K562 (cell line): ENCODE results near the gene HES3. TPM values are rescaled to one million over a fixed set of nuclear protein-coding genes. Genes with fewer than 3 reads are reported as not detected.

Experiments used
- ATAC-seq: fragments of 200-7000 bp; cut with Tn5 transposase; 3 replicates; pipeline ENCODE4 v1.9.1; 2020; ENCODE audit warnings: moderate library complexity
- BruUV-seq: library from RNA; stranded (reverse); fragments of 400-500 nt; replicated peaks from 2 replicates; lab custom pipeline; 2021; lab: Mats Ljungman, UMichigan
- CTCF ChIA-PET: fragments of 300-600 bp; formaldehyde crosslinking; extraction: SDS; loops from one replicate; lab custom pipeline; 2021; ENCODE audit warnings: low intra/inter-chr PET ratio; lab: Yijun Ruan, JAX
- POLR2A ChIA-PET: fragments of 300-600, 350-650 bp; sonication (Branson Sonifier 250); formaldehyde crosslinking; extraction: SDS; loops from one replicate; lab custom pipeline; 2021; ENCODE audit warnings: antibody characterized with exemption, inconsistent platforms; lab: Yijun Ruan, JAX
- DNase-seq, 4 experiments: peaks; one replicate each; pipeline versions ENCODE4 v3.0.0 to v3.0.0-alpha.2; 2011 to 2018; ENCODE audit warnings: low spot score in 3 of 4, mixed read lengths in 3 of 4; ENCODE audit errors: extremely low read depth in 1 of 4
- FAIRE-seq: peaks from 2 replicates; lab custom pipeline; 2011; peaks lifted over from hg19 to GRCh38; lab: Jason Lieb, UNC
- H2AFZ ChIP-seq: 2 replicates; pipeline ENCODE4 v1.6.0; 2011; ENCODE audit warnings: low read depth, low read length, control low read depth, inconsistent platforms
- H3K27ac ChIP-seq: fragments of 200-600 bp; 3 replicates; pipeline ENCODE4 v1.8.0; 2011; ENCODE audit warnings: low read depth, mild to moderate bottlenecking, control low read depth, inconsistent platforms, low read length, moderate library complexity, mixed read lengths; ENCODE audit errors: extremely low read depth
- H3K27me3 ChIP-seq, 2 experiments: fragments of 300-600 bp in 1 of 2; 2 replicates in 1 of 2; 3 replicates in 1 of 2; pipeline versions ENCODE4 v1.6.0 to v1.8.0; 2011; ENCODE audit warnings: inconsistent platforms in 2 of 2, low read length in 2 of 2, mild to moderate bottlenecking in 1 of 2, mixed read lengths in 1 of 2, moderate library complexity in 1 of 2; ENCODE audit not compliant: control insufficient read depth in 2 of 2, insufficient read depth in 2 of 2
- H3K36me3 ChIP-seq: fragments of 300-600 bp; 3 replicates; pipeline ENCODE4 v1.8.0; 2011; ENCODE audit warnings: mild to moderate bottlenecking, low read length, inconsistent platforms; ENCODE audit not compliant: control insufficient read depth, insufficient read depth
- H3K4me1 ChIP-seq, 2 experiments: fragments of 200-600 bp in 1 of 2; replicated peaks in 1 of 2; 2 replicates in 1 of 2; 3 replicates in 1 of 2; pipeline versions ENCODE4 v1.5.1 to v1.8.0; 2011; ENCODE audit warnings: inconsistent platforms in 2 of 2, low read length in 2 of 2, mild to moderate bottlenecking in 1 of 2, mixed read lengths in 1 of 2, moderate library complexity in 1 of 2; ENCODE audit not compliant: control insufficient read depth in 2 of 2, insufficient read depth in 2 of 2
- H3K4me2 ChIP-seq: 2 replicates; pipeline ENCODE4 v1.6.1; 2011; ENCODE audit warnings: low read length, control low read depth, inconsistent platforms, mixed read lengths; ENCODE audit not compliant: insufficient read depth
- H3K4me3 ChIP-seq: fragments of 200-600 bp; sonication (generic), shearing (Covaris generic); 2 replicates; pipeline ENCODE4 v1.5.1; 2016; ENCODE audit warnings: control low read depth, inconsistent platforms
- H3K79me2 ChIP-seq: fragments of 200-600 bp; 3 replicates; pipeline ENCODE4 v1.8.0; 2011; ENCODE audit warnings: low read length, inconsistent platforms; ENCODE audit not compliant: control insufficient read depth, insufficient read depth
- H3K9ac ChIP-seq, 2 experiments: 2 replicates each; pipeline versions ENCODE4 v1.6.0 to v1.6.1; 2011; ENCODE audit warnings: low read depth in 2 of 2, low read length in 2 of 2, control low read depth in 1 of 2, inconsistent platforms in 1 of 2, mild to moderate bottlenecking in 1 of 2, mixed read lengths in 1 of 2; ENCODE audit not compliant: insufficient read depth in 1 of 2
- H3K9me1 ChIP-seq: one replicate; pipeline ENCODE4 v1.6.0; 2011; ENCODE audit warnings: inconsistent platforms, mild to moderate bottlenecking, low read length, moderate library complexity; ENCODE audit not compliant: control insufficient read depth, insufficient read depth
- H3K9me3 ChIP-seq: replicated peaks from 2 replicates; pipeline ENCODE4 v1.5.1; 2011; ENCODE audit warnings: low read depth, low read length, inconsistent platforms; ENCODE audit not compliant: control insufficient read depth, insufficient read depth
- H4K20me1 ChIP-seq: replicated peaks from 2 replicates; pipeline ENCODE4 v1.6.1; 2011; ENCODE audit warnings: low read length, inconsistent platforms, mixed read lengths; ENCODE audit not compliant: control insufficient read depth, insufficient read depth
- ATF1 ChIP-seq, 2 experiments: fragments of 450-650 bp in 1 of 2; IDR thresholded peaks; 2 replicates each; pipeline ENCODE4 v1.6.1; 2016; ENCODE audit warnings: missing compliant biosample characterization in 1 of 2, missing genetic modification characterization in 1 of 2
- ETS2 ChIP-seq: IDR thresholded peaks from 2 replicates; pipeline ENCODE4 v1.6.1; 2016; ENCODE audit warnings: borderline replicate concordance, missing genetic modification characterization, mild to moderate bottlenecking, moderate library complexity, missing compliant biosample characterization; ENCODE audit not compliant: poor library complexity, severe bottlenecking
- HEY1 ChIP-seq: fragments of 250-450 bp; sonication (Bioruptor Pico); IDR thresholded peaks from 2 replicates; pipeline ENCODE4 v1.5.0; 2020; ENCODE audit warnings: mild to moderate bottlenecking, moderate library complexity, borderline replicate concordance
- MECOM ChIP-seq: fragments of 250-450 bp; sonication (Bioruptor Pico); IDR thresholded peaks from 2 replicates; pipeline ENCODE4 v1.8.0; 2022; ENCODE audit warnings: inconsistent platforms
- MTA2 ChIP-seq: fragments of 450-650 bp; IDR thresholded peaks from 2 replicates; pipeline ENCODE4 v1.6.1; 2016; ENCODE audit warnings: low read depth
- ZFPM2 ChIP-seq: fragments of 250-450 bp; sonication (Bioruptor Pico); IDR thresholded peaks from 2 replicates; pipeline ENCODE4 v1.5.1; 2022; ENCODE audit warnings: mild to moderate bottlenecking
- ZKSCAN3 ChIP-seq: fragments of 250-450 bp; sonication (Bioruptor Pico); IDR thresholded peaks from 2 replicates; pipeline ENCODE4 v1.4.0; 2020
- ZNF175 ChIP-seq: fragments of 200-800 bp; sonication (Bioruptor generic); IDR thresholded peaks from 2 replicates; pipeline ENCODE4 v1.6.1; 2016; ENCODE audit warnings: low read depth, mild to moderate bottlenecking, missing genetic modification characterization, missing compliant biosample characterization
- ZNF57 ChIP-seq: fragments of 450-650 bp; formaldehyde crosslinking; IDR thresholded peaks from 2 replicates; pipeline ENCODE4 v1.4.0; 2020; ENCODE audit warnings: mild to moderate bottlenecking, moderate library complexity
- ZNF75A ChIP-seq: fragments of 450-650 bp; formaldehyde crosslinking; IDR thresholded peaks from 2 replicates; pipeline ENCODE4 v1.4.0; 2020; ENCODE audit warnings: mild to moderate bottlenecking
- WGBS: fragments of 100-300 bp; shearing (Covaris generic); methylation state at CpG from one replicate; pipeline ENCODE4 v1.1.6; 2016; ENCODE audit warnings: low coverage, mixed read lengths; ENCODE audit not compliant: insufficient coverage; ENCODE audit errors: missing lambda C conversion rate; 5-methylcytosine and 5-hydroxymethylcytosine counted together
- in situ Hi-C: fragments of 300-500 bp; cut with MboI; formaldehyde crosslinking; loops from 4 replicates; pipeline ENCODE4 v1.15.0; 2018; ENCODE audit warnings: inconsistent platforms, mixed read lengths
- intact Hi-C: fragments of 100-400 bp; cut with micrococcal nuclease; formaldehyde crosslinking; loops from 2 replicates; pipeline ENCODE4 v1.14.2; 2022
- polyA plus RNA-seq, 8 experiments: library from polyadenylated mRNA; depleted of rRNA in 4 of 8; stranded (reverse) in 5 of 8; unstranded in 3 of 8; fragments of >200 nt; fragmentation: Nextera tagmentation in 2 of 8; fragmentation: Illumina TruSeq in 1 of 8; extraction: Ambion mirVana in 2 of 8; extraction: Trizol in 1 of 8; gene quantifications; 2 replicates each; pipeline versions ENCODE4 v1.2.1 to v1.2.3, GENCODE V29; 2011 to 2014; ENCODE audit warnings: inconsistent platforms in 1 of 8, missing spikeins in 1 of 8
- total RNA-seq, 7 experiments: library from RNA; depleted of rRNA in 6 of 7; stranded (reverse); fragments of >200 nt in 6 of 7; fragmentation: Illumina TruSeq in 2 of 7; extraction: Trizol in 2 of 7; gene quantifications; 2 replicates each; pipeline versions ENCODE4 v1.2.1 to v1.2.3, GENCODE V29; 2011 to 2021; ENCODE audit warnings: low replicate concordance in 1 of 7
- TF ChIP-seq, protein P1 (sequence below): fragments of 450-650 bp; IDR thresholded peaks from 2 replicates; pipeline ENCODE4 v1.6.1; 2016; ENCODE audit warnings: low read depth, mild to moderate bottlenecking, moderate library complexity

The HES3 gene
- total and polyA plus RNA-seq, 9 of the 15 experiments (the other 6 are each of a cell fraction or from before 2014, with no cell fraction given), result not detected

DNA sequence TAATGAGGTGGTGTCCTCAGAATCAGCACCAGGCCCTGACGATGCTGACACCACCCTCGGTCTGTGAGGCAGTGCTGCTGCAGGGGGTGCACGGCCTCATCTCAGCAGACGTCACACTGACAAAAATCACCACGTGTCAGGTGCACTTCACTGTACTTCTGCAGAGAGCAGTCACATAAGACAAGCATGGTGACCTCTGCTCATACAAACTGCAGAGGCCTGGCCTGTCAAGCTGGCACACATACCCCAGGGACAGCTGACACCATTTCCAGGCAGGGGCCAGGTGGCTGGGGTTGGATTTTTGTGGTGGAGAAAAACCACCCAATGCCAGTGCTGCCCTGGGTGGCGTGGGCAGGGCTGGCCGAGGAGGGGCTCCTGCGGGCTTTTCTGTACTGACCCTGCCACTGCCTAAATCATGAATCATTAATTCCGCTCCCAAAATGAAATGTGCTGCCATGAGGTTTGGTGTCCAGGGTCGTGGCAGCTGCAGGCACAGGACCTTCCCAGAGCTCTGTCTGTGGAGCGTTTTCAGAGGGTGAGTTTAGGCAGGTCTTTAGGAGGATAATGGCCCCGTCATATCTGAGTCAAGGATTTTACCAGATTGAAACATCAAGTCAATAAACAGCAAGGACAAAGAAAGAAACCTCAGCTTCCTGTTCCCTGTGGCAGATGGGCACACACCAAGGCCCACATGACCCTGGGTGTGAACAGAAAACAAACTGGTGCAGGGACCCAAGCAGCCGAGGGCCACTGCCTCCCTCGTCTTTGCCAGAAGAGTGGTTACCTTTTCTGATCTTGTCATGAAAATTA, 50.3 kb downstream of the HES3 start:
- ChIA-PET POLR2A (interaction anchor here (0.7 to 0.8 kb wide), 2 partner anchors 9 to 101 kb away, joined by 4 read pairs; no protein-coding TSS in a partner anchor), CTCF (no interaction called here)
- intact Hi-C loops, result no loop called here
- Histone ChIP-seq H4K20me1 (peaks cover 16% of the 10 kb centered on the region), H3K9me1 (no peaks in the 10 kb centered on the region), H3K4me2 (no peak overlapping the region), H3K9ac (peak overlapping the region in 1 of 2 experiments; percentile 11; a peak in 1 of 4 replicates), H3K79me2 (no peaks in the 10 kb centered on the region), H3K4me1 (peaks cover 0 to 8% of the 10 kb centered on the region in 2 experiments; a peak in 1 of 5 replicates), H3K27me3 (no peaks in the 10 kb centered on the region), H3K4me3 (no peak overlapping the region), H2AFZ (no peak overlapping the region), H3K27ac (no peak overlapping the region), H3K9me3 (no peaks in the 10 kb centered on the region), H3K36me3 (peaks cover 11% of the 10 kb centered on the region; the same call in 2 of the 3 replicates)
- 73% methylated on average over 14 of the region's 14 CpGs for WGBS
- no peak for ATAC-seq
- TF ChIP-seq MECOM (CRISPR knock-in tag), result no peak
- no peak for TF ChIP-seq ZNF175
- no peak for TF ChIP-seq HEY1 (CRISPR knock-in tag)
- TF ChIP-seq ETS2 (tag), result no peak
- no peak for TF ChIP-seq ZKSCAN3 (CRISPR knock-in tag)
- TF ChIP-seq ATF1 (CRISPR knock-in tag; IDR thresholded peaks at IDR 0.05), result no peak
- no peak for TF ChIP-seq ATF1 (tag; IDR thresholded peaks at IDR 0.05)
- TF ChIP-seq ZFPM2, result no peak
- no peak for TF ChIP-seq ZNF75A (CRISPR knock-in tag)
- TF ChIP-seq ZNF57 (CRISPR knock-in tag), result no peak
- TF ChIP-seq, protein P1, sequence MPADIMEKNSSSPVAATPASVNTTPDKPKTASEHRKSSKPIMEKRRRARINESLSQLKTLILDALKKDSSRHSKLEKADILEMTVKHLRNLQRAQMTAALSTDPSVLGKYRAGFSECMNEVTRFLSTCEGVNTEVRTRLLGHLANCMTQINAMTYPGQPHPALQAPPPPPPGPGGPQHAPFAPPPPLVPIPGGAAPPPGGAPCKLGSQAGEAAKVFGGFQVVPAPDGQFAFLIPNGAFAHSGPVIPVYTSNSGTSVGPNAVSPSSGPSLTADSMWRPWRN, result no peak
- no peak for TF ChIP-seq MTA2
- no TSS peak for BruUV-seq
- no peak for FAIRE-seq
- no peak for DNase-seq
- in situ Hi-C loops, result no loop called here
